Fibroblast of lung (primary cell): ENCODE measurements around the gene PACRG. TPM values are rescaled to one million over a fixed set of nuclear protein-coding genes. Genes with fewer than 3 reads are reported as not detected.

Experiments
- DNase-seq, 2 donors: peaks; one replicate each; pipeline versions ENCODE4 v3.0.0 to v3.0.0-alpha.2; 2010; ENCODE audit warnings: low read depth in 2 of 2
- H2AFZ ChIP-seq: 2 replicates; pipeline ENCODE4 v1.5.1; 2012; ENCODE audit warnings: low read length, control low read depth, inconsistent platforms
- H3K27ac ChIP-seq: 2 replicates; pipeline ENCODE4 v1.5.1; 2011; ENCODE audit warnings: low read length, control low read depth; ENCODE audit not compliant: insufficient read depth
- H3K27me3 ChIP-seq: 2 replicates; pipeline ENCODE4 v1.5.1; 2011; ENCODE audit warnings: mild to moderate bottlenecking, low read length; ENCODE audit not compliant: control insufficient read depth, insufficient read depth
- H3K36me3 ChIP-seq: 2 replicates; pipeline ENCODE4 v1.5.1; 2011; ENCODE audit warnings: low read length; ENCODE audit not compliant: control insufficient read depth, insufficient read depth
- H3K4me1 ChIP-seq: 2 replicates; pipeline ENCODE4 v1.5.1; 2011; ENCODE audit warnings: low read length; ENCODE audit not compliant: control insufficient read depth, insufficient read depth; ENCODE audit errors: extremely low read depth
- H3K4me2 ChIP-seq: 2 replicates; pipeline ENCODE4 v1.5.1; 2011; ENCODE audit warnings: low read length, control low read depth; ENCODE audit not compliant: insufficient read depth; ENCODE audit errors: extremely low read depth
- H3K4me3 ChIP-seq, 4 experiments: fragments of 200-600 bp in 1 of 4; sonication (generic) in 1 of 4; replicated peaks in 1 of 4; 2 replicates each; pipeline ENCODE4 v1.5.1; 2011 to 2016; ENCODE audit warnings: low read length in 4 of 4, low read depth in 3 of 4, mild to moderate bottlenecking in 3 of 4, control low read depth in 2 of 4, inconsistent platforms in 1 of 4, mixed read lengths in 1 of 4; ENCODE audit not compliant: insufficient read depth in 1 of 4; ENCODE audit errors: control extremely low read depth in 1 of 4
- H3K79me2 ChIP-seq: 2 replicates; pipeline ENCODE4 v1.5.1; 2012; ENCODE audit warnings: mild to moderate bottlenecking, low read length, inconsistent platforms; ENCODE audit not compliant: control insufficient read depth, insufficient read depth
- H3K9ac ChIP-seq: 2 replicates; pipeline ENCODE4 v1.5.1; 2011; ENCODE audit warnings: mild to moderate bottlenecking, low read length, control low read depth; ENCODE audit not compliant: insufficient read depth
- H3K9me3 ChIP-seq: 2 replicates; pipeline ENCODE4 v1.5.1; 2012; ENCODE audit warnings: low read depth, low read length; ENCODE audit not compliant: control insufficient read depth, insufficient read depth
- H4K20me1 ChIP-seq: 2 replicates; pipeline ENCODE4 v1.5.1; 2011; ENCODE audit warnings: low read length; ENCODE audit not compliant: control insufficient read depth, insufficient read depth; ENCODE audit errors: extremely low read depth
- EZH2 ChIP-seq: IDR thresholded peaks from 2 replicates; pipeline ENCODE4 v1.5.1; 2012; ENCODE audit warnings: low read length, control low read depth, mild to moderate bottlenecking; ENCODE audit errors: missing control alignments
- polyA plus RNA-seq, 2 donors: library from polyadenylated mRNA; depleted of rRNA in 1 of 2; stranded (reverse) in 1 of 2; unstranded in 1 of 2; fragments of >200 nt; gene quantifications; 2 replicates each; pipeline ENCODE4 v1.2.1, GENCODE V29; 2011 to 2012; ENCODE audit warnings: missing spikeins in 1 of 2
- total RNA-seq: library from RNA; depleted of rRNA; stranded (reverse); fragments of >200 nt; gene quantifications from 2 replicates; pipeline ENCODE4 v1.2.1, GENCODE V29; 2014
- TF ChIP-seq, protein P1 (sequence below), 2 donors: IDR thresholded peaks in 1 of 2; conservative IDR thresholded peaks in 1 of 2; 1 replicate in 1 of 2; 2 replicates in 1 of 2; pipeline ENCODE4 v1.5.1; 2011 to 2012; ENCODE audit warnings: low read length in 2 of 2, control low read depth in 1 of 2, inconsistent platforms in 1 of 2, low read depth in 1 of 2, mild to moderate bottlenecking in 1 of 2

The PACRG gene
- total and polyA plus RNA-seq, 2 donors (not counting 1 experiment from before 2014, with no cell fraction given), result 0.30 to 0.66 TPM

DNA sequence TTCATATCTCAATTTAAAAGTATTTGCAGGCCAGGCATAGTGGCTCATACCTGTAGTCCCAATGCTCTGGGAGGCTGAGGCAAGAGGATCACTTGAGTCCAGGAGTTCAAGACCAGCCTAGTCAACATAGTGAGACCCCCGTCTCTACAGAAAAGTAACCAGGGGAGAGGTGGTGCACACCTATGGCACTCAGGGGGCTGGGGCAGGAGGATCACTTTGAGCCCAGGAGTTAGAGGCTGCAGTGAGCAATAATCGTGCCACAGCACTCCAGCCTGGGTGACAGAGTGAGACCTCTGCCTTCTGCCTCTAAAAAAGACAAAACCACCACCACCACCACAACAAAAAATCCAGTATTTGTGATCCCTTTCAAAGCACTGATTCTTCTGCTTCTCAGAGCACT lies 501.3 kb downstream of the PACRG start:
- H3K4me3 ChIP-seq, result no peak overlapping the region
- TF ChIP-seq, protein P1, sequence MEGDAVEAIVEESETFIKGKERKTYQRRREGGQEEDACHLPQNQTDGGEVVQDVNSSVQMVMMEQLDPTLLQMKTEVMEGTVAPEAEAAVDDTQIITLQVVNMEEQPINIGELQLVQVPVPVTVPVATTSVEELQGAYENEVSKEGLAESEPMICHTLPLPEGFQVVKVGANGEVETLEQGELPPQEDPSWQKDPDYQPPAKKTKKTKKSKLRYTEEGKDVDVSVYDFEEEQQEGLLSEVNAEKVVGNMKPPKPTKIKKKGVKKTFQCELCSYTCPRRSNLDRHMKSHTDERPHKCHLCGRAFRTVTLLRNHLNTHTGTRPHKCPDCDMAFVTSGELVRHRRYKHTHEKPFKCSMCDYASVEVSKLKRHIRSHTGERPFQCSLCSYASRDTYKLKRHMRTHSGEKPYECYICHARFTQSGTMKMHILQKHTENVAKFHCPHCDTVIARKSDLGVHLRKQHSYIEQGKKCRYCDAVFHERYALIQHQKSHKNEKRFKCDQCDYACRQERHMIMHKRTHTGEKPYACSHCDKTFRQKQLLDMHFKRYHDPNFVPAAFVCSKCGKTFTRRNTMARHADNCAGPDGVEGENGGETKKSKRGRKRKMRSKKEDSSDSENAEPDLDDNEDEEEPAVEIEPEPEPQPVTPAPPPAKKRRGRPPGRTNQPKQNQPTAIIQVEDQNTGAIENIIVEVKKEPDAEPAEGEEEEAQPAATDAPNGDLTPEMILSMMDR (conservative IDR thresholded peaks at IDR 0.05 in 1 of 2, IDR thresholded peaks at IDR 0.05 in 1 of 2; ENCODE audit: low read depth in 1 of 2, low read length in 2 of 2), result no peak
- TF ChIP-seq EZH2, result no peak
- H4K20me1 ChIP-seq, result no peaks in the 10 kb centered on the region
- H3K79me2 ChIP-seq, result no peaks in the 10 kb centered on the region
- H3K36me3 ChIP-seq, result no peaks in the 10 kb centered on the region
- no peak overlapping the region for H2AFZ ChIP-seq
- DNase-seq, result no peak
- no peak overlapping the region for H3K4me2 ChIP-seq
- H3K27me3 ChIP-seq, result no peaks in the 10 kb centered on the region
- no peaks in the 10 kb centered on the region for H3K9me3 ChIP-seq
- H3K4me1 ChIP-seq, result no peaks in the 10 kb centered on the region
- H3K9ac ChIP-seq, result no peak overlapping the region
- no peak overlapping the region for H3K27ac ChIP-seq

- TF ChIP-seq, protein P1 (conservative IDR thresholded peaks at IDR 0.05 in 1 of 2, IDR thresholded peaks at IDR 0.05 in 1 of 2; ENCODE audit: low read depth in 1 of 2, low read length in 2 of 2), result no peak
- TF ChIP-seq EZH2, result no peak
- no peak overlapping the region for H3K4me2 ChIP-seq
These were observed 503.1 kb downstream of the PACRG start for GRCh38 chr6:163230901-163231300.

GRCh38 chr6:163231356-163232014 lies 503.7 kb downstream of the PACRG start:
- Histone ChIP-seq H4K20me1 (no peaks in the 10 kb centered on the region), H3K27ac (no peak overlapping the region), H3K36me3 (no peaks in the 10 kb centered on the region), H3K27me3 (no peaks in the 10 kb centered on the region), H3K9me3 (no peaks in the 10 kb centered on the region), H2AFZ (no peak overlapping the region), H3K4me1 (no peaks in the 10 kb centered on the region), H3K4me3 (no peak overlapping the region), H3K9ac (no peak overlapping the region), H3K79me2 (no peaks in the 10 kb centered on the region), H3K4me2 (no peak overlapping the region)
- no peak for DNase-seq
- no peak for TF ChIP-seq EZH2

More at GRCh38 chr6:163230901-163231300, 503.1 kb downstream of the PACRG start:
- Histone ChIP-seq H2AFZ (no peak overlapping the region), H4K20me1 (no peaks in the 10 kb centered on the region), H3K27me3 (no peaks in the 10 kb centered on the region), H3K9ac (no peak overlapping the region), H3K4me3 (no peak overlapping the region), H3K9me3 (no peaks in the 10 kb centered on the region), H3K27ac (no peak overlapping the region), H3K36me3 (no peaks in the 10 kb centered on the region), H3K79me2 (no peaks in the 10 kb centered on the region), H3K4me1 (no peaks in the 10 kb centered on the region)
- no peak for DNase-seq
